Caco-2 (cell line): Measurements from ENCODE around the gene TEAD3. TPM values are rescaled to one million over a fixed set of nuclear protein-coding genes. Genes with fewer than 3 reads are reported as not detected.
A peak's percentile ranks its signal among the peaks of the same experiment; 100 is the strongest.

Source experiments
- BruUV-seq: library from RNA; stranded (reverse); fragments of 400-500 nt; replicated peaks from 2 replicates; lab custom pipeline; 2021; lab: Mats Ljungman, UMichigan
- CTCF ChIA-PET: fragments of 300-600 bp; sonication (Branson Sonifier 250); formaldehyde crosslinking; loops from one replicate; lab custom pipeline; 2022; ENCODE audit warnings: antibody characterized with exemption; lab: Charles Lee
- POLR2A ChIA-PET: fragments of 300-600 bp; sonication (Branson Sonifier 250); formaldehyde crosslinking; loops from one replicate; lab custom pipeline; 2022; ENCODE audit warnings: antibody characterized with exemption; lab: Charles Lee
- DNase-seq, 2 experiments: peaks; one replicate each; pipeline versions ENCODE4 v3.0.0 to v3.0.0-alpha.2; 2020 to 2022
- H3K27me3 ChIP-seq: replicated peaks from 2 replicates; pipeline ENCODE4 v1.6.0; 2011; ENCODE audit warnings: low read length; ENCODE audit not compliant: control insufficient read depth, insufficient read depth
- H3K36me3 ChIP-seq: 2 replicates; pipeline ENCODE4 v1.5.1; 2011; ENCODE audit warnings: low read length; ENCODE audit not compliant: control insufficient read depth, insufficient read depth
- H3K4me1 ChIP-seq: fragments of 250-450 bp; sonication (Bioruptor Pico); 2 replicates; pipeline ENCODE4 v1.5.1; 2020; ENCODE audit warnings: mild to moderate bottlenecking
- H3K4me3 ChIP-seq: 2 replicates; pipeline ENCODE4 v1.5.1; 2011; ENCODE audit warnings: low read depth, mild to moderate bottlenecking, control low read depth, low read length
- H3K9me3 ChIP-seq: fragments of 250-450 bp; sonication (Bioruptor Pico); 2 replicates; pipeline ENCODE4 v1.5.1; 2020; ENCODE audit warnings: mild to moderate bottlenecking, moderate library complexity
- H3K27ac Mint-ChIP-seq: one replicate; pipeline ENCODE4 v1.8.0; 2022; ENCODE audit warnings: mixed read lengths; ENCODE audit not compliant: unreplicated experiment
- H3K27me3 Mint-ChIP-seq: one replicate; pipeline ENCODE4 v1.8.0; 2022; ENCODE audit warnings: mixed read lengths; ENCODE audit not compliant: insufficient read depth, unreplicated experiment
- H3K36me3 Mint-ChIP-seq: one replicate; pipeline ENCODE4 v1.8.0; 2022; ENCODE audit warnings: mild to moderate bottlenecking, mixed read lengths; ENCODE audit not compliant: insufficient read depth, unreplicated experiment
- H3K4me1 Mint-ChIP-seq: one replicate; pipeline ENCODE4 v1.8.0; 2022; ENCODE audit warnings: low read depth, mixed read lengths; ENCODE audit not compliant: unreplicated experiment
- H3K4me3 Mint-ChIP-seq: one replicate; pipeline ENCODE4 v1.8.0; 2022; ENCODE audit warnings: mild to moderate bottlenecking, moderate library complexity, mixed read lengths; ENCODE audit not compliant: unreplicated experiment
- H3K9me3 Mint-ChIP-seq: one replicate; pipeline ENCODE4 v1.8.0; 2022; ENCODE audit warnings: mixed read lengths; ENCODE audit not compliant: unreplicated experiment
- intact Hi-C: fragments of 100-400 bp; cut with micrococcal nuclease; formaldehyde crosslinking; loops from one replicate; pipeline ENCODE4 v1.10.0; 2022; ENCODE audit not compliant: unreplicated experiment
- total RNA-seq: library from RNA; stranded (reverse); gene quantifications from 2 replicates; pipeline ENCODE4 v1.2.3, GENCODE V29; 2022
- TF ChIP-seq, protein P1 (sequence below), 2 experiments: fragments of 200-600 bp in 1 of 2; IDR thresholded peaks; 1 replicate in 1 of 2; 2 replicates in 1 of 2; pipeline versions ENCODE4 v1.5.1 to v1.8.0; 2011 to 2022; ENCODE audit warnings: antibody characterized with exemption in 1 of 2, control low read depth in 1 of 2, inconsistent platforms in 1 of 2, low read depth in 1 of 2, low read length in 1 of 2, mild to moderate bottlenecking in 1 of 2, moderate library complexity in 1 of 2; ENCODE audit not compliant: insufficient read depth in 1 of 2, severe bottlenecking in 1 of 2, unreplicated experiment in 1 of 2

Gene TEAD3
- total RNA-seq, 1 experiment from 2014 or later: 57.2 TPM

GRCh38 chr6:35487658-35488516 lies 9.0 kb downstream of the TEAD3 start:
- H3K27me3 Mint-ChIP-seq: no peaks in the 10 kb centered on the region
- ChIA-PET POLR2A (interaction anchor here (2.3 kb wide), 1 partner anchor 9 kb away, joined by 23 read pairs; the partner anchor contains the start of gene TEAD3), CTCF (no interaction called here)
- H3K9me3 Mint-ChIP-seq: no peaks in the 10 kb centered on the region
- H3K4me3 Mint-ChIP-seq: no peak overlapping the region
- TF ChIP-seq, protein P1, sequence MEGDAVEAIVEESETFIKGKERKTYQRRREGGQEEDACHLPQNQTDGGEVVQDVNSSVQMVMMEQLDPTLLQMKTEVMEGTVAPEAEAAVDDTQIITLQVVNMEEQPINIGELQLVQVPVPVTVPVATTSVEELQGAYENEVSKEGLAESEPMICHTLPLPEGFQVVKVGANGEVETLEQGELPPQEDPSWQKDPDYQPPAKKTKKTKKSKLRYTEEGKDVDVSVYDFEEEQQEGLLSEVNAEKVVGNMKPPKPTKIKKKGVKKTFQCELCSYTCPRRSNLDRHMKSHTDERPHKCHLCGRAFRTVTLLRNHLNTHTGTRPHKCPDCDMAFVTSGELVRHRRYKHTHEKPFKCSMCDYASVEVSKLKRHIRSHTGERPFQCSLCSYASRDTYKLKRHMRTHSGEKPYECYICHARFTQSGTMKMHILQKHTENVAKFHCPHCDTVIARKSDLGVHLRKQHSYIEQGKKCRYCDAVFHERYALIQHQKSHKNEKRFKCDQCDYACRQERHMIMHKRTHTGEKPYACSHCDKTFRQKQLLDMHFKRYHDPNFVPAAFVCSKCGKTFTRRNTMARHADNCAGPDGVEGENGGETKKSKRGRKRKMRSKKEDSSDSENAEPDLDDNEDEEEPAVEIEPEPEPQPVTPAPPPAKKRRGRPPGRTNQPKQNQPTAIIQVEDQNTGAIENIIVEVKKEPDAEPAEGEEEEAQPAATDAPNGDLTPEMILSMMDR (IDR thresholded peaks at IDR 0.05; ENCODE audit: insufficient read depth in 1 of 2, low read depth in 1 of 2, low read length in 1 of 2, severe bottlenecking in 1 of 2, unreplicated experiment in 1 of 2): no peak
- peaks cover 47% of the 10 kb centered on the region for H3K36me3 Mint-ChIP-seq
- no peak for DNase-seq
- BruUV-seq: no TSS peak
- peaks cover 63% of the 10 kb centered on the region for H3K4me1 Mint-ChIP-seq
- Histone ChIP-seq H3K9me3 (no peaks in the 10 kb centered on the region), H3K27me3 (no peaks in the 10 kb centered on the region), H3K4me3 (no peak overlapping the region), H3K4me1 (peaks cover 77% of the 10 kb centered on the region), H3K36me3 (peaks cover 5% of the 10 kb centered on the region; the same call in 1 of the 2 replicates)
- peak overlapping the region; percentile 78 for H3K27ac Mint-ChIP-seq
- intact Hi-C loops: no loop called here

DNA sequence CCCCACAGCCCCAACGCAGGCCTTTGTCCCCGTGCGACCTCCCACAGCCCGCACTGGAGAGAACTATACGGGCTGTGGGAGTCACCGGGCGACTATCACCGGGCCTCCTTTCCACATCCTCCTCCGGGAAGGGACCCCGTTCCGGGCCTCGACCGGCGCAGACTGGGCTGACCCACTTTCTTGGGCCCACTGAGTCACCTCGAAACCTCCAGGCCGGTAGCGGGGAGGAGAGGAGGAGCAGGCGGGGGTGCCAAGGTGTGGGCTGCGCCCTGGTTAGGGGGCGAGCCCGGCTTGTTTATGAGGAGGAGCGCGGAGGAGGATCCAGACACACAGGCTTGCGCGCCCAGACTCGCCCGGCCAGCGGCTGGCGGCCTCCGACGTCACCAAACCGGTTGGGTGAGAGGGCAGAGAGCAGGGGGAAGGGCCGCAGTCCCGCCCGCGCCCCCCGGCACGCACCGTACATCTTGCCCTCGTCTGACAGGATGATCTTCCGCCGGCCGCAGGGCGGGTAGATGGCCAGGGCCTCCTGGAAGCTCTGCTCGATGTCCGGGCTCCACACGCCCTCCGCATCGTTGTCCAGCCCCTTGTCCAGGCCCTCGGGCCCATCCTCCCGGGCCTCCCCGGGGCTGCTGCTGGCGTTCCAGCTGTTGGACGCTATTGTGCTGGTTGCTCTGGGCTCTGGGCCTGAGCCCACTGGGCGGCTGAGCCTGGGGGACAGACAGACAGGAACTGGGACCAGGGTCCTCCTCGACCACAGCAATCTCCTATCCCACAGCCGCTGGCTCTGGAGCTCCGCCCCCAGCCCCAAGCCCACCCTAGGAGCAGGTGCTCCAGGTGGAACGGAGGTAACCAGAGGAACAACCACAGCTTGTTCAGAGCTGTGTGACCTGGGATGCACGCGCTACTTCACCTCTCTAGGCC lies 10.6 kb downstream of the TEAD3 start:
- Mint-ChIP-seq H3K4me3 (peak overlapping the region; percentile 67), H3K9me3 (no peaks in the 10 kb centered on the region), H3K27ac (peak overlapping the region; percentile 98), H3K27me3 (no peaks in the 10 kb centered on the region), H3K36me3 (peaks cover 49% of the 10 kb centered on the region), H3K4me1 (peaks cover 49% of the 10 kb centered on the region)
- ChIA-PET CTCF (interaction anchor here (0.7 to 1.2 kb wide), 2 partner anchors 10 to 33 kb away, joined by 3 read pairs; no protein-coding TSS in a partner anchor), POLR2A (interaction anchor here (0.6 to 2.3 kb wide), 5 partner anchors 9 to 1325 kb away, joined by 3 to 23 read pairs (median 3); partner anchors contain the start of gene TEAD3)
- TF ChIP-seq, protein P1 (IDR thresholded peaks at IDR 0.05; ENCODE audit: insufficient read depth in 1 of 2, low read depth in 1 of 2, low read length in 1 of 2, severe bottlenecking in 1 of 2, unreplicated experiment in 1 of 2): no peak
- intact Hi-C loops: loop anchor here (1.0 kb wide), 1 partner anchor 11 kb away; the partner anchor contains the start of gene TEAD3
- H3K4me3 ChIP-seq: peak overlapping the region; percentile 34
- DNase-seq: peak; percentile 94 to 95
- no peaks in the 10 kb centered on the region for H3K27me3 ChIP-seq
- peaks cover 7% of the 10 kb centered on the region; the same call in 1 of the 2 replicates for H3K36me3 ChIP-seq
- H3K9me3 ChIP-seq: no peaks in the 10 kb centered on the region
- H3K4me1 ChIP-seq: peaks cover 60% of the 10 kb centered on the region
- TSS peak; percentile 95 for BruUV-seq
